ENCODE data around the gene CD2BP2.
A peak's percentile ranks its signal among the peaks of the same experiment; 100 is the strongest.
"Not testable (repeated sequence)": the region's sequence is repeated elsewhere in the genome, so short reads cannot be mapped to it uniquely, and the experiment has no call there.

Gene CD2BP2

GRCh38 chr16:30355144-30355953, at the start of gene CD2BP2:
TSS of gene CD2BP2 (minus strand) at chr16:30355308. CDS start at chr16:30354681, 627 bp downstream.
- peak within 1 kb of the TSS; percentile 98 for H3K4me3 ChIP-seq (ENCODE audit: low read depth, low read length)
- H3K27ac ChIP-seq (ENCODE audit: low read depth, low read length), result peak within 1 kb of the TSS; percentile 95
- H3K27me3 ChIP-seq (ENCODE audit: control insufficient read depth, insufficient read depth, low read length), result no peaks in the 10 kb centered on the region
- H3K36me3 ChIP-seq (ENCODE audit: control insufficient read depth, insufficient read depth, low read length), result peaks cover 59% of the 10 kb centered on the region
- H3K9ac ChIP-seq (ENCODE audit: low read length), result peak within 1 kb of the TSS; percentile 98
- H3K9me3 ChIP-seq (ENCODE audit: control insufficient read depth, insufficient read depth, low read depth, low read length), result no peaks in the 10 kb centered on the region
- peaks cover 12% of the 10 kb centered on the region for H3K4me1 ChIP-seq (ENCODE audit: control insufficient read depth, insufficient read depth, low read length)

- H3K9me3 ChIP-seq (ENCODE audit: control insufficient read depth, insufficient read depth, low read depth, low read length), result no peaks in the 10 kb centered on the region
- peaks cover 22% of the 10 kb centered on the region for H3K4me1 ChIP-seq (ENCODE audit: control insufficient read depth, insufficient read depth, low read length)
- peaks cover 20% of the 10 kb centered on the region for H3K36me3 ChIP-seq (ENCODE audit: control insufficient read depth, insufficient read depth, low read length)
- no peak overlapping the region for H3K4me3 ChIP-seq (ENCODE audit: low read depth, low read length)
- no peak overlapping the region for H3K9ac ChIP-seq (ENCODE audit: low read length)
- H3K27ac ChIP-seq (ENCODE audit: low read depth, low read length), result no peak overlapping the region
- H3K27me3 ChIP-seq (ENCODE audit: control insufficient read depth, insufficient read depth, low read length), result no peaks in the 10 kb centered on the region
Measured at GRCh38 chr16:30401768-30402425, 46.8 kb upstream of the CD2BP2 start.

- Histone ChIP-seq H3K27ac (ENCODE audit: low read depth, low read length) (peak overlapping the region; percentile 93; the same call in 1 of the 2 replicates), H3K36me3 (ENCODE audit: control insufficient read depth, insufficient read depth, low read length) (peaks cover 21% of the 10 kb centered on the region), H3K4me3 (ENCODE audit: low read depth, low read length) (peak overlapping the region; percentile 58), H3K4me1 (ENCODE audit: control insufficient read depth, insufficient read depth, low read length) (peaks cover 20% of the 10 kb centered on the region), H3K27me3 (ENCODE audit: control insufficient read depth, insufficient read depth, low read length) (no peaks in the 10 kb centered on the region), H3K9me3 (ENCODE audit: control insufficient read depth, insufficient read depth, low read depth, low read length) (no peaks in the 10 kb centered on the region), H3K9ac (ENCODE audit: low read length) (peak overlapping the region; percentile 98)
Measured at GRCh38 chr16:30399435-30400186, 44.5 kb upstream of the CD2BP2 start.

DNA sequence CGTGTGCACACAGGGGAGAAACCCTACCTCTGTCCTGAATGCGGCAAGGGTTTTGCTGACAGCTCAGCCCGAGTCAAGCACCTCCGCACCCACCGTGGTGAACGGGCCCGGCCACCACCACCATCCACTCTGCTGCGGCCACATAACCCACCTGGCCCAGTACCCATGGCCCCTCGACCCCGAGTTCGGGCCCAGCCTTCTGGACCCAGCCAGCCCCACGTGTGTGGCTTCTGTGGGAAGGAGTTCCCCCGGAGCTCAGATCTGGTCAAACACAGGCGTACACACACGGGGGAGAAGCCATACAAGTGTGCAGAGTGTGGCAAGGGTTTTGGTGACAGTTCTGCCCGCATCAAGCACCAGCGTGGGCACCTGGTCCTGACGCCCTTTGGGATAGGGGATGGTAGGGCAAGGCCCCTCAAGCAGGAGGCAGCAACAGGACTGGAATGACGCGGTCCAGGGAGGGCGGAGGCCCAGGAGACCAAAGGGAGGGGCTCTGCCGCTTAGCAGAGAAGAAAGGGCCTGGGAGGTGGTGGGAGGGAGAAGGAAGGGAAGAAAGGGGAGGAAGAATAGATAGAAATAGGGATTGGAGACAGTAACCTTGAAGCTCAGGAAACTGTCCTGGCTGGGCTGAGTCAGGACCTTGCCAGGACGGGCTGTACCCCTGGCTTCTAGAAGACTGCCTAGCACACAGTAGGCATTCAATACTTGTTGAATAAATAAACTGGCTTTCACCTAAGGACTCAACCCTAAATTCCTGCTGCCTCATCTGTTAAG, 43.7 kb upstream of the CD2BP2 start:
- Histone ChIP-seq H3K27me3 (ENCODE audit: control insufficient read depth, insufficient read depth, low read length) (no peaks in the 10 kb centered on the region), H3K36me3 (ENCODE audit: control insufficient read depth, insufficient read depth, low read length) (peaks cover 21% of the 10 kb centered on the region), H3K4me1 (ENCODE audit: control insufficient read depth, insufficient read depth, low read length) (peaks cover 27% of the 10 kb centered on the region), H3K27ac (ENCODE audit: low read depth, low read length) (no peak overlapping the region; the same call in 1 of the 2 replicates), H3K9ac (ENCODE audit: low read length) (peak overlapping the region; percentile 98), H3K4me3 (ENCODE audit: low read depth, low read length) (no peak overlapping the region), H3K9me3 (ENCODE audit: control insufficient read depth, insufficient read depth, low read depth, low read length) (no peaks in the 10 kb centered on the region)

DNA sequence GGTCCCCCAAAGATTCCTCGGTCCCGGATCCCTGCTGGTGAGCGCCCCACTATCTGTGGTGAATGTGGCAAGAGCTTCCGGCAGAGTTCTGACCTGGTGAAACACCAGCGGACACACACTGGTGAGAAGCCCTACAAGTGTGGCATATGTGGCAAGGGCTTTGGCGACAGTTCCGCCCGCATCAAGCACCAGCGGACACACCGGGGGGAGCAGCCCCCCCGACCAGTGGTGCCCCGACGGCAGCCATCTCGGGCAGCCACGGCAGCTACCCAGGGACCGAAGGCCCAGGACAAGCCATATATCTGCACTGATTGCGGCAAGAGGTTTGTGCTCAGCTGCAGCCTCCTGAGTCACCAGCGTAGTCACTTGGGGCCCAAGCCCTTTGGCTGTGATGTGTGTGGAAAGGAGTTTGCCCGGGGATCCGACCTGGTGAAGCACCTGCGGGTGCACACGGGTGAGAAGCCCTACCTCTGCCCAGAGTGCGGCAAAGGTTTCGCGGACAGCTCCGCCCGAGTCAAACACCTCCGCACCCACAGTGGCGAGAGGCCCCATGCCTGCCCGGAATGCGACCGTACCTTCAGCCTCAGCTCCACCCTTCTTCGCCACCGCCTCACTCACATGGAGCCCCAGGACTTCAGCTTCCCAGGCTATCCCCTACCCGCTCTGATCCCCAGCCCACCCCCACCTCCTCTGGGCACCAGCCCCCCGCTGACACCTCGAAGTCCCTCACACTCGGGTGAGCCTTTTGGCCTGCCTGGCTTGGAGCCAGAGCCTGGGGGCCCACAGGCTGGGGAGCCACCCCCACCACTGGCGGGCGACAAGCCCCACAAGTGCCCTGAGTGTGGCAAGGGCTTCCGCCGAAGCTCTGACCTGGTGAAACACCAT, 42.9 kb upstream of the CD2BP2 start:
- peaks cover 27% of the 10 kb centered on the region for H3K4me1 ChIP-seq (ENCODE audit: control insufficient read depth, insufficient read depth, low read length)
- H3K36me3 ChIP-seq (ENCODE audit: control insufficient read depth, insufficient read depth, low read length), result peaks cover 21% of the 10 kb centered on the region
- peak overlapping the region; percentile 25 for H3K9ac ChIP-seq (ENCODE audit: low read length)
- H3K4me3 ChIP-seq (ENCODE audit: low read depth, low read length), result no peak overlapping the region
- no peaks in the 10 kb centered on the region for H3K9me3 ChIP-seq (ENCODE audit: control insufficient read depth, insufficient read depth, low read depth, low read length)
- no peak overlapping the region for H3K27ac ChIP-seq (ENCODE audit: low read depth, low read length)
- no peaks in the 10 kb centered on the region for H3K27me3 ChIP-seq (ENCODE audit: control insufficient read depth, insufficient read depth, low read length)

DNA sequence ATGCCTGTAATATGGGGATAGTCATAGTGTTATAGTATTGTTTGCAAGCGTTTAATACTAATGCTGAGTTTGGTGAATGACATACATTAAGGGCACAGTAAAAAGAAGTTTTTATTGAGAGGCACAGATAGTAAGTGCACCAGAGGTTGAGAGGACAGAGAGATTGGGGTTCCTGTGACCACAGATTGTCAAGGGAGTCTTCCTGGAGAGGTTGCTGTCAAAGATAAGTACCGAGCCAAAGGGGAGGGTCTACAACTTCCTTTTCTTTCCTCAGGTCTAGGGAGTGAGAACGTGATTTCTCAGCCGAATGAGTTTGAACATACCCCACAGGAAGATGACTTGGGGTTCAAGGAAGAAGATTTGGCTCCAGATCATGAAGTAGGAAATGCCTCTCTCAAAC, 41.9 kb upstream of the CD2BP2 start:
- H3K9ac ChIP-seq (ENCODE audit: low read length), result no peak overlapping the region
- peaks cover 27% of the 10 kb centered on the region for H3K4me1 ChIP-seq (ENCODE audit: control insufficient read depth, insufficient read depth, low read length)
- no peaks in the 10 kb centered on the region for H3K27me3 ChIP-seq (ENCODE audit: control insufficient read depth, insufficient read depth, low read length)
- no peak overlapping the region for H3K4me3 ChIP-seq (ENCODE audit: low read depth, low read length)
- H3K9me3 ChIP-seq (ENCODE audit: control insufficient read depth, insufficient read depth, low read depth, low read length), result no peaks in the 10 kb centered on the region
- H3K27ac ChIP-seq (ENCODE audit: low read depth, low read length), result no peak overlapping the region
- peaks cover 21% of the 10 kb centered on the region for H3K36me3 ChIP-seq (ENCODE audit: control insufficient read depth, insufficient read depth, low read length)

DNA sequence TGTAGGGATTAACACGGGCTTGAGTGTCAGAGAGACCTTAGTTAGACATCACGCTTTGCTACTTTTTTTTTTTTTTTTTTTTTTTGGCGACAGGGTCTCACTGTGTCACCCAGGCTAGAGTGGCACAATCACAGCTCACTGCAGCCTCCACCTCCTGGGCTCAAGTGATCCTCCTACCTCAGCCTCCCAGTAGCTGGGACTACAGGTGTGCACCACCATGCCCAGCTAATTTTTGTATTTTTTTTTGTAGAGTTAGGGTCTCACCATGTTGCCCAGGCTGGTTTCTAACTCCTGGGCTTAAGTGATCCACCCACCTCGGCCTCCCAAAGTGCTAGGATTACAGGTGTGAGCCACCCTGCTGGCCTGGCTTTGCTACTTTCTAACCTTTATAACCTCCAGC, 41.5 kb upstream of the CD2BP2 start:
- H3K27ac ChIP-seq (ENCODE audit: low read depth, low read length); H3K9ac ChIP-seq (ENCODE audit: low read length); H3K9me3 ChIP-seq (ENCODE audit: control insufficient read depth, insufficient read depth, low read depth, low read length); H3K27me3 ChIP-seq (ENCODE audit: control insufficient read depth, insufficient read depth, low read length): not testable (repeated sequence)
- Histone ChIP-seq H3K4me1 (ENCODE audit: control insufficient read depth, insufficient read depth, low read length) (peaks cover 24% of the 10 kb centered on the region), H3K36me3 (ENCODE audit: control insufficient read depth, insufficient read depth, low read length) (peaks cover 21% of the 10 kb centered on the region), H3K4me3 (ENCODE audit: low read depth, low read length) (peak overlapping the region; percentile 91)

DNA sequence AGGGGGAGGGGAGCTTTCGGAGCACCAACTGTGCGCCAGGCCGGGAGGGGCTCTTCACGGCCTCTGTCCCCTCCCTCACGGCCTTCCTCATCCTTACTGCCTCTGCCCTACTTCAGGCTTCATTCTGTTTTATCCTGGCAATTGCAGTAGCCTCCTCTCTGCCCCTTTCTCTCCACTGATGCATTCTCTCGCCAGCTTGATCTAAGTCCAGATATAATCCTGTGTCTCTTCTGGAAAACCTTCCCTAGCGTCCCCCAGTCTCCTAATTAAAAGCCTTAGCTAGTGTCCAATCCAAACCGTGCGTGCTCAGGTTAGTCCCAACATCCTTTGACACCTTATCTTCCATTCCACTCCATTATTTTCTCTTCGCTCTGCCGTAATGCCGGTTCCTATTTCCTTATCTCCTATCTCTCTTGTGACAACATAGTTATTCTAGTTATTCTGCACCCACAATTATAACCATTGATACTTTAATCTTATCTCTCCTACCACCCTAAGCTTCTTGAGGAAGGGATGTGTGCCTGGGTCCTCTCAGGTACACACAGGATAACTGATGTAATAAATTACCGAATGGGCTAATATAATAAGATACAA, 41.0 kb upstream of the CD2BP2 start:
- Histone ChIP-seq H3K27ac (ENCODE audit: low read depth, low read length) (peak overlapping the region; percentile 66; the same call in 1 of the 2 replicates), H3K4me1 (ENCODE audit: control insufficient read depth, insufficient read depth, low read length) (peaks cover 22% of the 10 kb centered on the region), H3K4me3 (ENCODE audit: low read depth, low read length) (peak overlapping the region; percentile 91), H3K27me3 (ENCODE audit: control insufficient read depth, insufficient read depth, low read length) (no peaks in the 10 kb centered on the region), H3K36me3 (ENCODE audit: control insufficient read depth, insufficient read depth, low read length) (peaks cover 21% of the 10 kb centered on the region), H3K9me3 (ENCODE audit: control insufficient read depth, insufficient read depth, low read depth, low read length) (no peaks in the 10 kb centered on the region), H3K9ac (ENCODE audit: low read length) (peak overlapping the region; percentile 93)

GRCh38 chr16:30395155-30395991, 40.3 kb upstream of the CD2BP2 start, which contains the start of gene ZNF48:
TSS of gene ZNF48 (plus strand) at chr16:30395420. CDS start at chr16:30395795, 375 bp downstream.
- Histone ChIP-seq H3K9ac (ENCODE audit: low read length) (peak within 1 kb of the TSS; percentile 93), H3K36me3 (ENCODE audit: control insufficient read depth, insufficient read depth, low read length) (peaks cover 21% of the 10 kb centered on the region), H3K4me1 (ENCODE audit: control insufficient read depth, insufficient read depth, low read length) (peaks cover 22% of the 10 kb centered on the region), H3K27me3 (ENCODE audit: control insufficient read depth, insufficient read depth, low read length) (no peaks in the 10 kb centered on the region), H3K27ac (ENCODE audit: low read depth, low read length) (peak within 1 kb of the TSS; percentile 97), H3K9me3 (ENCODE audit: control insufficient read depth, insufficient read depth, low read depth, low read length) (no peaks in the 10 kb centered on the region), H3K4me3 (ENCODE audit: low read depth, low read length) (peak within 1 kb of the TSS; percentile 91)
